H9 (cell line): Measurements from ENCODE around the gene ATG2B. TPM values are rescaled to one million over a fixed set of nuclear protein-coding genes. Genes with fewer than 3 reads are reported as not detected.

Experiments used
- DNase-seq: peaks from one replicate; pipeline ENCODE4 v3.0.0-alpha.2; 2017
- H2AFZ ChIP-seq: one replicate; pipeline ENCODE4 v1.6.1; 2013; ENCODE audit warnings: mild to moderate bottlenecking, low read length, control low read depth, moderate library complexity
- H2AK5ac ChIP-seq: 2 replicates; pipeline ENCODE4 v1.6.1; 2013; ENCODE audit warnings: low read length, control low read depth, mixed read lengths; ENCODE audit not compliant: insufficient read length
- H2BK120ac ChIP-seq: one replicate; pipeline ENCODE4 v1.6.1; 2013; ENCODE audit warnings: low read depth, mild to moderate bottlenecking, low read length, control low read depth, inconsistent platforms; ENCODE audit not compliant: poor library complexity, severe bottlenecking
- H2BK12ac ChIP-seq: 2 replicates; pipeline ENCODE4 v1.6.1; 2013; ENCODE audit warnings: low read length, control low read depth, mixed read lengths, low read depth; ENCODE audit not compliant: insufficient read length
- H2BK15ac ChIP-seq: 2 replicates; pipeline ENCODE4 v1.6.1; 2013; ENCODE audit warnings: low read depth, low read length, control low read depth
- H2BK20ac ChIP-seq: one replicate; pipeline ENCODE4 v1.6.1; 2013; ENCODE audit warnings: low read depth, mild to moderate bottlenecking, low read length, control low read depth, inconsistent platforms; ENCODE audit not compliant: poor library complexity, severe bottlenecking
- H2BK5ac ChIP-seq: 2 replicates; pipeline ENCODE4 v1.6.1; 2013; ENCODE audit warnings: low read length, control low read depth, mixed read lengths; ENCODE audit not compliant: insufficient read length
- H3K14ac ChIP-seq: 2 replicates; pipeline ENCODE4 v1.6.1; 2013; ENCODE audit warnings: low read length, control low read depth; ENCODE audit not compliant: insufficient read depth
- H3K18ac ChIP-seq: 2 replicates; pipeline ENCODE4 v1.6.1; 2013; ENCODE audit warnings: low read depth, mild to moderate bottlenecking, mixed read lengths, low read length, control low read depth; ENCODE audit not compliant: insufficient read length
- H3K23ac ChIP-seq: 2 replicates; pipeline ENCODE4 v1.6.1; 2013; ENCODE audit warnings: low read length, control low read depth, mixed read lengths, low read depth; ENCODE audit not compliant: insufficient read length
- H3K23me2 ChIP-seq: 2 replicates; pipeline ENCODE4 v1.6.1; 2013; ENCODE audit warnings: low read depth, mild to moderate bottlenecking, mixed read lengths, low read length, control low read depth; ENCODE audit not compliant: insufficient read length, poor library complexity, severe bottlenecking
- H3K27ac ChIP-seq: 2 replicates; pipeline ENCODE4 v1.5.1; 2013; ENCODE audit warnings: low read length, control low read depth, mixed read lengths, low read depth; ENCODE audit not compliant: insufficient read length
- H3K27me3 ChIP-seq: 2 replicates; pipeline ENCODE4 v1.6.1; 2013; ENCODE audit warnings: low read length, control low read depth, inconsistent platforms; ENCODE audit not compliant: insufficient read depth
- H3K4ac ChIP-seq: 2 replicates; pipeline ENCODE4 v1.6.1; 2013; ENCODE audit warnings: low read depth, mild to moderate bottlenecking, control low read depth, inconsistent platforms, low read length, moderate library complexity
- H3K4me1 ChIP-seq: 2 replicates; pipeline ENCODE4 v1.6.1; 2013; ENCODE audit warnings: low read length, control low read depth, inconsistent platforms; ENCODE audit not compliant: insufficient read depth
- H3K4me2 ChIP-seq: 2 replicates; pipeline ENCODE4 v1.6.1; 2013; ENCODE audit warnings: low read length, control low read depth, mixed read lengths; ENCODE audit not compliant: insufficient read length, insufficient read depth
- H3K56ac ChIP-seq: 2 replicates; pipeline ENCODE4 v1.6.1; 2013; ENCODE audit warnings: low read depth, mild to moderate bottlenecking, mixed read lengths, low read length, control low read depth; ENCODE audit not compliant: insufficient read length
- H3K79me1 ChIP-seq: 2 replicates; pipeline ENCODE4 v1.6.1; 2013; ENCODE audit warnings: low read depth, mild to moderate bottlenecking, moderate library complexity, low read length, control low read depth, inconsistent platforms; ENCODE audit not compliant: insufficient read depth, poor library complexity, severe bottlenecking
- H3K79me2 ChIP-seq: 2 replicates; pipeline ENCODE4 v1.6.1; 2013; ENCODE audit warnings: low read length, control low read depth, inconsistent platforms; ENCODE audit not compliant: insufficient read depth
- H3K9ac ChIP-seq: 2 replicates; pipeline ENCODE4 v1.6.1; 2013; ENCODE audit warnings: low read length, control low read depth, mixed read lengths; ENCODE audit not compliant: insufficient read length; ENCODE audit errors: extremely low read depth
- H3K9me3 ChIP-seq: one replicate; pipeline ENCODE4 v1.6.1; 2013; ENCODE audit warnings: low read depth, low read length, inconsistent platforms; ENCODE audit not compliant: control insufficient read depth
- H3T11ph ChIP-seq: one replicate; pipeline ENCODE4 v1.6.1; 2013; ENCODE audit warnings: mild to moderate bottlenecking, low read length, control low read depth, inconsistent platforms
- H4K20me1 ChIP-seq: one replicate; pipeline ENCODE4 v1.6.1; 2013; ENCODE audit not compliant: control insufficient read depth, insufficient read length, insufficient read depth
- H4K5ac ChIP-seq: 2 replicates; pipeline ENCODE4 v1.6.1; 2013; ENCODE audit warnings: low read depth, mild to moderate bottlenecking, mixed read lengths, low read length, control low read depth; ENCODE audit not compliant: insufficient read length
- H4K8ac ChIP-seq: replicated peaks from 2 replicates; pipeline ENCODE4 v1.6.1; 2013; ENCODE audit warnings: low read length, control low read depth, mixed read lengths, low read depth; ENCODE audit not compliant: insufficient read length
- H4K91ac ChIP-seq: 2 replicates; pipeline ENCODE4 v1.6.1; 2013; ENCODE audit warnings: low read depth, mild to moderate bottlenecking, moderate library complexity, mixed read lengths, low read length, control low read depth; ENCODE audit not compliant: insufficient read length
- H3K27ac Mint-ChIP-seq, 3 experiments: 2 replicates in 2 of 3; 3 replicates in 1 of 3; pipeline ENCODE4 v1.8.0; 2020 to 2021; ENCODE audit warnings: mixed read lengths in 3 of 3, mild to moderate bottlenecking in 1 of 3, moderate library complexity in 1 of 3
- H3K27me3 Mint-ChIP-seq: 2 replicates; pipeline ENCODE4 v1.8.0; 2021; ENCODE audit warnings: low read depth, mild to moderate bottlenecking, moderate library complexity, mixed read lengths
- H3K36me3 Mint-ChIP-seq, 3 experiments: 2 replicates in 2 of 3; 3 replicates in 1 of 3; pipeline ENCODE4 v1.8.0; 2020 to 2021; ENCODE audit warnings: low read depth in 3 of 3, mixed read lengths in 3 of 3; ENCODE audit not compliant: insufficient read depth in 1 of 3
- H3K4me1 Mint-ChIP-seq, 2 experiments: 2 replicates each; pipeline ENCODE4 v1.8.0; 2020; ENCODE audit warnings: mixed read lengths in 2 of 2
- H3K4me3 Mint-ChIP-seq, 2 experiments: 2 replicates in 1 of 2; 3 replicates in 1 of 2; pipeline ENCODE4 v1.8.0; 2020 to 2021; ENCODE audit warnings: mild to moderate bottlenecking in 2 of 2, mixed read lengths in 2 of 2, moderate library complexity in 1 of 2
- H3K9me3 Mint-ChIP-seq, 2 experiments: 2 replicates in 1 of 2; 3 replicates in 1 of 2; pipeline ENCODE4 v1.8.0; 2020; ENCODE audit warnings: mild to moderate bottlenecking in 2 of 2, mixed read lengths in 2 of 2, moderate library complexity in 1 of 2
- WGBS: extraction: QIAGEN DNeasy Blood & Tissue Kit; methylation state at CpG from one replicate; pipeline ENCODE4 v1.1.7; 2013; ENCODE audit warnings: missing lambda C conversion rate, low lambda C conversion rate, mixed read lengths; ENCODE audit not compliant: insufficient read length; ENCODE audit errors: extremely low coverage; 5-methylcytosine and 5-hydroxymethylcytosine counted together
- total RNA-seq: library from RNA; stranded (reverse); gene quantifications from 2 replicates; pipeline ENCODE4 v1.2.1, GENCODE V29; 2021
- TF ChIP-seq, protein P1 (sequence below): fragments of 200-600 bp; sonication (generic); conservative IDR thresholded peaks from 3 replicates; pipeline ENCODE4 v1.8.0; 2021; ENCODE audit warnings: antibody characterized with exemption, mild to moderate bottlenecking

ATG2B gene
- total RNA-seq, 1 experiment from 2014 or later = 12.6 TPM

DNA sequence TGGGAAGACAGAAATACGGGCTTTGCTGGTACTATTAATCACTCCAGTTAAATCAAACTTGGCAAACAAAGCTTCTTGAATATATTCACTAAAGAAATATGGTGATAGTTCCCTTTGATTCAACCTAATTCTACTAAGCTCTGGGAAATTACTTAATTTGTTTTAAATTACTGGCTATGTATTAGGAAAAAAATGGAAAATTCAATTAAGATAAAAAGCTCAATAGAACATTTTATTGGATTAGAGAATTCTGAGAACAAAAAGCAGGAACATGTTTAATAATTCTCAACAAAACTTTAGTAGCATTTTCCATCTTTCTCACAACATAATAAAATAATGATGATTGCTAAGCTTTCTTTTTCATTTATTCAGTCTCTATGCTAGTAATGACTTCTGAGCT is 76.9 kb downstream of the ATG2B start:
- H2BK20ac ChIP-seq = no peak overlapping the region
- no peak overlapping the region for H2AFZ ChIP-seq
- no peak overlapping the region for H3T11ph ChIP-seq
- Mint-ChIP-seq H3K9me3 (no peaks in the 10 kb centered on the region), H3K27me3 (no peaks in the 10 kb centered on the region), H3K4me1 (peaks cover 11% of the 10 kb centered on the region in 2 experiments; a peak in 3 of 4 replicates), H3K36me3 (peaks cover 0 to 20% (median 20%) of the 10 kb centered on the region in 3 experiments; a peak in 5 of 7 replicates), H3K27ac (no peak overlapping the region), H3K4me3 (no peak overlapping the region)
- no peak for DNase-seq
- H3K4me1 ChIP-seq = no peaks in the 10 kb centered on the region
- no peaks in the 10 kb centered on the region for H3K27me3 ChIP-seq
- no peak overlapping the region for H2AK5ac ChIP-seq
- WGBS = no CpG with 5 or more reads among the region's 1 CpG
- no peak overlapping the region for H3K4ac ChIP-seq
- no peak overlapping the region for H3K9ac ChIP-seq
- no peak overlapping the region for H3K14ac ChIP-seq
- H3K18ac ChIP-seq = no peak overlapping the region
- TF ChIP-seq, protein P1, sequence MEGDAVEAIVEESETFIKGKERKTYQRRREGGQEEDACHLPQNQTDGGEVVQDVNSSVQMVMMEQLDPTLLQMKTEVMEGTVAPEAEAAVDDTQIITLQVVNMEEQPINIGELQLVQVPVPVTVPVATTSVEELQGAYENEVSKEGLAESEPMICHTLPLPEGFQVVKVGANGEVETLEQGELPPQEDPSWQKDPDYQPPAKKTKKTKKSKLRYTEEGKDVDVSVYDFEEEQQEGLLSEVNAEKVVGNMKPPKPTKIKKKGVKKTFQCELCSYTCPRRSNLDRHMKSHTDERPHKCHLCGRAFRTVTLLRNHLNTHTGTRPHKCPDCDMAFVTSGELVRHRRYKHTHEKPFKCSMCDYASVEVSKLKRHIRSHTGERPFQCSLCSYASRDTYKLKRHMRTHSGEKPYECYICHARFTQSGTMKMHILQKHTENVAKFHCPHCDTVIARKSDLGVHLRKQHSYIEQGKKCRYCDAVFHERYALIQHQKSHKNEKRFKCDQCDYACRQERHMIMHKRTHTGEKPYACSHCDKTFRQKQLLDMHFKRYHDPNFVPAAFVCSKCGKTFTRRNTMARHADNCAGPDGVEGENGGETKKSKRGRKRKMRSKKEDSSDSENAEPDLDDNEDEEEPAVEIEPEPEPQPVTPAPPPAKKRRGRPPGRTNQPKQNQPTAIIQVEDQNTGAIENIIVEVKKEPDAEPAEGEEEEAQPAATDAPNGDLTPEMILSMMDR = no peak
- H3K23ac ChIP-seq = no peak overlapping the region
- no peaks in the 10 kb centered on the region for H3K79me2 ChIP-seq
- no peaks in the 10 kb centered on the region for H3K23me2 ChIP-seq
- H3K79me1 ChIP-seq = no peaks in the 10 kb centered on the region
- H2BK12ac ChIP-seq = no peak overlapping the region
- no peak overlapping the region for H4K5ac ChIP-seq
- no peaks in the 10 kb centered on the region for H4K20me1 ChIP-seq
- H3K27ac ChIP-seq = no peak overlapping the region
- H3K56ac ChIP-seq = no peak overlapping the region
- H2BK15ac ChIP-seq = no peak overlapping the region
- no peak overlapping the region for H4K91ac ChIP-seq
- no peak overlapping the region for H3K4me2 ChIP-seq
- no peak overlapping the region for H2BK120ac ChIP-seq
- no peak overlapping the region for H2BK5ac ChIP-seq
- H3K9me3 ChIP-seq = no peaks in the 10 kb centered on the region
- H4K8ac ChIP-seq = no peak overlapping the region
